AG09309 (cell line): Measurements from ENCODE around the gene MEF2C.

Source experiments
- DNase-seq: peaks from one replicate; pipeline ENCODE4 v3.0.0-alpha.2; 2010; ENCODE audit warnings: low read depth
- H3K4me3 ChIP-seq: 2 replicates; pipeline ENCODE4 v1.5.1; 2011; ENCODE audit warnings: mild to moderate bottlenecking, low read depth, low read length, moderate library complexity; ENCODE audit not compliant: control insufficient read depth
- TF ChIP-seq, protein P1 (sequence below): IDR thresholded peaks from 2 replicates; pipeline ENCODE4 v1.5.1; 2011; ENCODE audit warnings: mild to moderate bottlenecking, low read depth, low read length, inconsistent platforms; ENCODE audit not compliant: insufficient read depth, control insufficient read depth; ENCODE audit errors: missing control alignments

The MEF2C gene

DNA sequence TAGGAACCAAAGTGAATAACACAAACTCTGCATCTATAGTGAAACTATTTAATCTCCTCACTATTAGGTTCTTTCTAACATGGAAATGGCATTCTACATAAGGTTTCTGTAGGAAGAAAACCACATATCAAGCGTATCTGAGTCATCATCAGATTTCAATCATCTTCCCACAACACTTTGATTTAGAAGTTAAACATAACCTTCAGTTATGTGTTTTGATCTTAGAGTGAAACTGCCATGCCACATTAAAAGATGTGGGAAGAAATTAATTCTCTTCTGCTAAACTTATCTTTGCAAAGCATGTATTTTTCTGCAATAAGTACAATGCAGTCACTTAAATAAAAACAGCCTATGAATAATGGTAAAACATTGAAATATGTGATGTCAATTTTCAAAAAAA lies 55.0 kb downstream of the MEF2C start:
- TF ChIP-seq, protein P1, sequence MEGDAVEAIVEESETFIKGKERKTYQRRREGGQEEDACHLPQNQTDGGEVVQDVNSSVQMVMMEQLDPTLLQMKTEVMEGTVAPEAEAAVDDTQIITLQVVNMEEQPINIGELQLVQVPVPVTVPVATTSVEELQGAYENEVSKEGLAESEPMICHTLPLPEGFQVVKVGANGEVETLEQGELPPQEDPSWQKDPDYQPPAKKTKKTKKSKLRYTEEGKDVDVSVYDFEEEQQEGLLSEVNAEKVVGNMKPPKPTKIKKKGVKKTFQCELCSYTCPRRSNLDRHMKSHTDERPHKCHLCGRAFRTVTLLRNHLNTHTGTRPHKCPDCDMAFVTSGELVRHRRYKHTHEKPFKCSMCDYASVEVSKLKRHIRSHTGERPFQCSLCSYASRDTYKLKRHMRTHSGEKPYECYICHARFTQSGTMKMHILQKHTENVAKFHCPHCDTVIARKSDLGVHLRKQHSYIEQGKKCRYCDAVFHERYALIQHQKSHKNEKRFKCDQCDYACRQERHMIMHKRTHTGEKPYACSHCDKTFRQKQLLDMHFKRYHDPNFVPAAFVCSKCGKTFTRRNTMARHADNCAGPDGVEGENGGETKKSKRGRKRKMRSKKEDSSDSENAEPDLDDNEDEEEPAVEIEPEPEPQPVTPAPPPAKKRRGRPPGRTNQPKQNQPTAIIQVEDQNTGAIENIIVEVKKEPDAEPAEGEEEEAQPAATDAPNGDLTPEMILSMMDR = no peak
- no peak overlapping the region for H3K4me3 ChIP-seq
- DNase-seq = no peak

DNA sequence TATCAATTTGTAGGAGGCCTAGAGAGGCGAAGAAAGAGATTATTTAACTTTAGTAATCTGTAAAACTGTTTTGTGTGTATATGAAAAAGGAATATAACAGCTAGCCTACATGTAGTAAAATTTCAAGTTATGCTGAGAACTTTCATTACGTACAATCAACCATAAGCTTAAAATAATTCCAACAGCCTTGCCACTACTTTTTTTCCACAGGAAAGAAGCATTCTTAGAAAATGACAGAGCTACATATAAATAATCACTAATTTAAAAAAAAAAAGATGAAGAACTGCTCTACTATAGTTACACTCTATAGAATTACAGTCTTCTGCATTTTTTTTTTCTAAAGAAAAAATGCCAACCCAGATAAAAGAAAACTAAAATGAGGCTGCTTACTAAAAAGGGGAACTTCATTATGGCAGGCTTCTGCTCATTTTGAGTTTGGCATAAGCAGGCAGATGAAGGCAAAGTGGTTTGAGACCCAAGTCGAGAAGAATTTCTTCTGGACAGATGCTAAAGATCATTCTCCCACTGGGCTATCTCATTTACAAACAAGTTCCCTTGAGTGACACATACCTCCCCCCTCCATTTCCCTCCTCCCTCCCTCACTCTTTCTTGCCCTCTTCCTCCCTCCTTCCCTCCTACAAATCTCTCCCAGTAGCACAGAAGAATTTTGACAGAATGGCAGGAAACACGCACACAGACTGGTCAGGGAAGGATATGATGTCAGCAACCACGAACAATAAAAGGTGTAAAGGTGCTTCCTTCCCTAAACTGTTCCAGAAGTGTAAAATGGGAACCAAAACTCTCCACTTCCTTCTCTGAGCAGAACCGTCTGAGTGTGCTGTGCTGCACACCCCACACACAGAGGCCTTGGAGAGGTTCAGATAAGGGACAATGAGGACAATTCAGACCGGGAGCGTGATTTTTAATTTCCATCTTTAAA lies 56.1 kb downstream of the MEF2C start:
- no peak overlapping the region for H3K4me3 ChIP-seq
- TF ChIP-seq, protein P1 = no peak
- peak; percentile 28 for DNase-seq

GRCh38 chr5:88825584-88826315 lies 57.2 kb downstream of the MEF2C start:
- TF ChIP-seq, protein P1 = no peak
- no peak overlapping the region for H3K4me3 ChIP-seq
- DNase-seq = no peak

GRCh38 chr5:88824892-88825583 lies 57.9 kb downstream of the MEF2C start:
- no peak overlapping the region for H3K4me3 ChIP-seq
- TF ChIP-seq, protein P1 = no peak
- peak; percentile 10 for DNase-seq

DNA sequence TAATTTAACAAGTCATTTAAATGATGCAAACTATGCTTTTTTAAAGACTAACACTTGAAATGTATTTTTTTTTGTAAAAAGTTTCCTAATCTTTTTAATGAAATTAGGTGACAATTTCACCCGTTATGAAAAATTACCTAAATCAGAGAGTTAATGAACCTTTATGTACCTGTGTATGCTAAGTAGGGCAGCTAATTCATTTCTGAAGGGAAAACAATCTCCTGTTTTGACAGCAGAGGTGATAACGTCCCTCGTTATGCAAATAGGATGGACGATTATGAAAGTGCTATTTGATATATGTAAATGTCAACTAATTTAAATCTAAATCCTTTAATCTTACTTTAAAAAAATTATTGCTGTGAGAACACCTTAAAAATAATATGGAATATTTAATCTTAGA lies 58.8 kb downstream of the MEF2C start:
- TF ChIP-seq, protein P1 = no peak
- H3K4me3 ChIP-seq = no peak overlapping the region
- DNase-seq = no peak

- H3K4me3 ChIP-seq = no peak overlapping the region
- TF ChIP-seq, protein P1 = no peak
- DNase-seq = no peak
Measured at GRCh38 chr5:88823201-88823600, 59.8 kb downstream of the MEF2C start.
